ENCODE data around the gene IGHMBP2. TPM values are rescaled to one million over a fixed set of nuclear protein-coding genes. Genes with fewer than 3 reads are reported as not detected.

The IGHMBP2 gene
- total RNA-seq, 3 donors from 2014 or later (not counting 1 experiment from before 2014, with no cell fraction given), result 31.5 to 52.3 (median 48.5) TPM

- intact Hi-C loops (cut with micrococcal nuclease), result no loop called here
These were observed 11.1 kb upstream of the IGHMBP2 start for GRCh38 chr11:68892576-68892975.

GRCh38 chr11:68893282-68893681 lies 10.4 kb upstream of the IGHMBP2 start:
- H3K36me3 ChIP-seq (ENCODE audit: control insufficient read depth, insufficient read depth, low read length), result peaks cover 66% of the 10 kb centered on the region
- H3K27me3 Mint-ChIP-seq (ENCODE audit: low read depth in 2 of 2), result no peaks in the 10 kb centered on the region
- H3K27ac ChIP-seq (ENCODE audit: low read length), result no peak overlapping the region
- no peaks in the 10 kb centered on the region for H3K9me3 ChIP-seq (ENCODE audit: control insufficient read depth, insufficient read depth, low read length)
- no peaks in the 10 kb centered on the region for H3K36me3 Mint-ChIP-seq
- H3K9me3 Mint-ChIP-seq, result no peaks in the 10 kb centered on the region
- no peak for TF ChIP-seq CTCF (IDR thresholded peaks at IDR 0.05)
- H3K27ac Mint-ChIP-seq, result no peak overlapping the region
- ATAC-seq, result no peak
- no peaks in the 10 kb centered on the region for H3K4me1 ChIP-seq (ENCODE audit: control insufficient read depth, insufficient read depth, low read length)
- no peak for DNase-seq
- no peaks in the 10 kb centered on the region for H3K4me1 Mint-ChIP-seq
- no peak overlapping the region for H3K4me3 ChIP-seq (ENCODE audit: low read length)
- H3K27me3 ChIP-seq (ENCODE audit: control insufficient read depth, insufficient read depth, low read length), result no peaks in the 10 kb centered on the region
- intact Hi-C loops (cut with micrococcal nuclease), result no loop called here
- no peak overlapping the region for H3K4me3 Mint-ChIP-seq
- WGBS (ENCODE audit: insufficient coverage), result 92% methylated on average over 5 of the region's 5 CpGs

More at GRCh38 chr11:68892576-68892975, 11.1 kb upstream of the IGHMBP2 start:
- no peaks in the 10 kb centered on the region for H3K27me3 ChIP-seq (ENCODE audit: control insufficient read depth, insufficient read depth, low read length)
- H3K27ac Mint-ChIP-seq, result no peak overlapping the region
- no peaks in the 10 kb centered on the region for H3K4me1 Mint-ChIP-seq
- H3K36me3 Mint-ChIP-seq, result no peaks in the 10 kb centered on the region
- 96% methylated on average over 20 of the region's 20 CpGs for WGBS (ENCODE audit: insufficient coverage)
- no peak overlapping the region for H3K27ac ChIP-seq (ENCODE audit: low read length)
- no peak for TF ChIP-seq CTCF (IDR thresholded peaks at IDR 0.05)
- no peak overlapping the region for H3K4me3 ChIP-seq (ENCODE audit: low read length)
- H3K9me3 Mint-ChIP-seq, result no peaks in the 10 kb centered on the region
- no peaks in the 10 kb centered on the region for H3K9me3 ChIP-seq (ENCODE audit: control insufficient read depth, insufficient read depth, low read length)
- no peak overlapping the region for H3K4me3 Mint-ChIP-seq
- DNase-seq, result no peak
- H3K4me1 ChIP-seq (ENCODE audit: control insufficient read depth, insufficient read depth, low read length), result no peaks in the 10 kb centered on the region
- H3K27me3 Mint-ChIP-seq (ENCODE audit: low read depth in 2 of 2), result no peaks in the 10 kb centered on the region
- H3K36me3 ChIP-seq (ENCODE audit: control insufficient read depth, insufficient read depth, low read length), result peaks cover 59% of the 10 kb centered on the region
- no peak for ATAC-seq

GRCh38 chr11:68896171-68896959 lies 7.3 kb upstream of the IGHMBP2 start:
- no peak overlapping the region for H3K27ac ChIP-seq (ENCODE audit: low read length)
- no peaks in the 10 kb centered on the region for H3K27me3 ChIP-seq (ENCODE audit: control insufficient read depth, insufficient read depth, low read length)
- no peak overlapping the region for H3K4me3 ChIP-seq (ENCODE audit: low read length)
- 97% methylated on average over 23 of the region's 23 CpGs for WGBS (ENCODE audit: insufficient coverage)
- no peaks in the 10 kb centered on the region for H3K27me3 Mint-ChIP-seq (ENCODE audit: low read depth in 2 of 2)
- intact Hi-C loops (cut with micrococcal nuclease), result no loop called here
- H3K4me1 Mint-ChIP-seq, result peaks cover 0 to 10% of the 10 kb centered on the region in 2 donors
- H3K9me3 Mint-ChIP-seq, result no peaks in the 10 kb centered on the region
- no peak overlapping the region for H3K4me3 Mint-ChIP-seq
- no peaks in the 10 kb centered on the region for H3K9me3 ChIP-seq (ENCODE audit: control insufficient read depth, insufficient read depth, low read length)
- H3K27ac Mint-ChIP-seq, result no peak overlapping the region
- ATAC-seq, result no peak
- H3K36me3 ChIP-seq (ENCODE audit: control insufficient read depth, insufficient read depth, low read length), result peaks cover 63% of the 10 kb centered on the region
- no peak for TF ChIP-seq CTCF (IDR thresholded peaks at IDR 0.05)
- no peaks in the 10 kb centered on the region for H3K4me1 ChIP-seq (ENCODE audit: control insufficient read depth, insufficient read depth, low read length)
- H3K36me3 Mint-ChIP-seq, result no peaks in the 10 kb centered on the region
- DNase-seq, result no peak

GRCh38 chr11:68897441-68897840 lies 6.2 kb upstream of the IGHMBP2 start:
- no peak for TF ChIP-seq CTCF (IDR thresholded peaks at IDR 0.05)
- Mint-ChIP-seq H3K27ac (no peak overlapping the region), H3K27me3 (ENCODE audit: low read depth in 2 of 2) (no peaks in the 10 kb centered on the region), H3K4me1 (peaks cover 10 to 21% of the 10 kb centered on the region in 2 donors), H3K36me3 (no peaks in the 10 kb centered on the region), H3K9me3 (no peaks in the 10 kb centered on the region), H3K4me3 (no peak overlapping the region)
- Histone ChIP-seq H3K9me3 (ENCODE audit: control insufficient read depth, insufficient read depth, low read length) (no peaks in the 10 kb centered on the region), H3K4me1 (ENCODE audit: control insufficient read depth, insufficient read depth, low read length) (no peaks in the 10 kb centered on the region), H3K36me3 (ENCODE audit: control insufficient read depth, insufficient read depth, low read length) (peaks cover 57% of the 10 kb centered on the region), H3K27ac (ENCODE audit: low read length) (no peak overlapping the region), H3K27me3 (ENCODE audit: control insufficient read depth, insufficient read depth, low read length) (no peaks in the 10 kb centered on the region), H3K4me3 (ENCODE audit: low read length) (no peak overlapping the region)
- intact Hi-C loops (cut with micrococcal nuclease), result no loop called here
- DNase-seq (no peak), ATAC-seq (no peak)
- WGBS (ENCODE audit: insufficient coverage), result 96% methylated on average over 9 of the region's 9 CpGs

All from natural killer cell (primary cell).